HepG2 (cell line): Measurements from ENCODE around the gene KRT1.

Experiments used
- CTCF ChIP-seq: sonication (generic); formaldehyde crosslinking; IDR thresholded peaks from 2 replicates; pipeline ENCODE4 v1.5.0; 2020; ENCODE audit warnings: mild to moderate bottlenecking, missing genetic modification reagents, moderate library complexity
- NR3C1 ChIP-seq: sonication (generic); formaldehyde crosslinking; IDR thresholded peaks from 2 replicates; pipeline ENCODE4 v1.4.0; 2020; ENCODE audit warnings: missing genetic modification reagents
- PBX3 ChIP-seq: sonication (generic); formaldehyde crosslinking; IDR thresholded peaks from 2 replicates; pipeline ENCODE4 v1.8.1; 2023; ENCODE audit warnings: missing genetic modification reagents, inconsistent platforms, borderline replicate concordance
- PRDM10 ChIP-seq: sonication (generic); formaldehyde crosslinking; IDR thresholded peaks from 2 replicates; pipeline ENCODE4 v1.4.0; 2020; ENCODE audit warnings: low read depth, missing genetic modification reagents
- REXO4 ChIP-seq: sonication (generic); formaldehyde crosslinking; IDR thresholded peaks from 2 replicates; pipeline ENCODE4 v1.8.0; 2022; ENCODE audit warnings: missing genetic modification reagents, mild to moderate bottlenecking, borderline replicate concordance
- ZNF12 ChIP-seq: sonication (generic); formaldehyde crosslinking; IDR thresholded peaks from 2 replicates; pipeline ENCODE4 v1.5.0; 2020; ENCODE audit warnings: missing genetic modification reagents
- ZNF567 ChIP-seq: sonication (generic); formaldehyde crosslinking; IDR thresholded peaks from 2 replicates; pipeline ENCODE4 v1.8.1; 2023; ENCODE audit warnings: mild to moderate bottlenecking, missing genetic modification reagents, borderline replicate concordance

- no peak for TF ChIP-seq REXO4 (CRISPR knock-in tag)
- TF ChIP-seq CTCF (CRISPR knock-in tag), result no peak
- no peak for TF ChIP-seq PRDM10
- no peak for TF ChIP-seq ZNF12 (CRISPR knock-in tag)
- no peak for TF ChIP-seq NR3C1 (CRISPR knock-in tag)
- TF ChIP-seq ZNF567 (CRISPR knock-in tag), result no peak
- no peak for TF ChIP-seq PBX3 (CRISPR knock-in tag)
Observed at GRCh38 chr12:52659395-52659794, 20.8 kb downstream of the KRT1 start.
